ENCODE measurements around the gene PHOSPHO2. TPM values are rescaled to one million over a fixed set of nuclear protein-coding genes. Genes with fewer than 3 reads are reported as not detected.

The PHOSPHO2 gene
- total and polyA plus RNA-seq, 4 donors = 1.9 to 12.6 (median 2.8) TPM

DNA sequence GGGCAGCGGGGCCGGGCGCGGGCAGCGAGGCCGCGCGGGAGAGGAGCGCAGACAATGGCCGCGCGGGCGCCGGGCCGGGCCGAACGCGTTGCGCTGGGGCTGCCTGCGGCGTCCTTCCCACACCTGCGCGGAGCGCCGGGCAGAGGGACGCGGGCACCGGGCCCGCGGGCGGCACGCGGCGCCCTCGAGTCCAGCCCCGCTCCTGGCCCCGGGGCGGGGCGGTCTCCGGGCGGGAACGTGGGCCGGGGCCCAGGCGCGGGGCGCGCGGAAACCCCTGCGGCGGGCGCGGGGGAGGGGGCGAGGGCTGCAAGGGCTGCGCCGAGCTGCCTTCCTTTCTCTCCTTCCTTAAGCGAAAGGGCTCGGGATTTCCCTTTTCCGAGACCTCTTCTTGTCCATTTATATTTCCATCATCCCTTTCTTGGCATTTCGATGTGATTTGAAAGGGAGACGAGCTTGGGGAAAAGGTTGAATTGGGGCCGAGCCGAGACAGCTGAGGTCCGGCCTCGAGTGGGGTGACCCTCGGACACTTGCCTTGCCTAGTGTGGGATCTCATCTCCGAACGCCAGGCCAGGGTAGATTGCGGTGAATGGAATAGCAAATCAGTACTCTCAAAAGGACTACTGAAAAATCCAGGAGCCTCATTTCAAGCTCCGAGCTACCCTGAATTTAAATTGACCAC is 40.0 kb downstream of the PHOSPHO2 start:
- H3K9ac ChIP-seq (ENCODE audit: insufficient read depth in 1 of 2, low read length in 2 of 2) = peak overlapping the region; percentile 74 to 80
- TF ChIP-seq, protein P1, sequence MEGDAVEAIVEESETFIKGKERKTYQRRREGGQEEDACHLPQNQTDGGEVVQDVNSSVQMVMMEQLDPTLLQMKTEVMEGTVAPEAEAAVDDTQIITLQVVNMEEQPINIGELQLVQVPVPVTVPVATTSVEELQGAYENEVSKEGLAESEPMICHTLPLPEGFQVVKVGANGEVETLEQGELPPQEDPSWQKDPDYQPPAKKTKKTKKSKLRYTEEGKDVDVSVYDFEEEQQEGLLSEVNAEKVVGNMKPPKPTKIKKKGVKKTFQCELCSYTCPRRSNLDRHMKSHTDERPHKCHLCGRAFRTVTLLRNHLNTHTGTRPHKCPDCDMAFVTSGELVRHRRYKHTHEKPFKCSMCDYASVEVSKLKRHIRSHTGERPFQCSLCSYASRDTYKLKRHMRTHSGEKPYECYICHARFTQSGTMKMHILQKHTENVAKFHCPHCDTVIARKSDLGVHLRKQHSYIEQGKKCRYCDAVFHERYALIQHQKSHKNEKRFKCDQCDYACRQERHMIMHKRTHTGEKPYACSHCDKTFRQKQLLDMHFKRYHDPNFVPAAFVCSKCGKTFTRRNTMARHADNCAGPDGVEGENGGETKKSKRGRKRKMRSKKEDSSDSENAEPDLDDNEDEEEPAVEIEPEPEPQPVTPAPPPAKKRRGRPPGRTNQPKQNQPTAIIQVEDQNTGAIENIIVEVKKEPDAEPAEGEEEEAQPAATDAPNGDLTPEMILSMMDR (IDR thresholded peaks at IDR 0.05; ENCODE audit: control extremely low read depth, extremely low read depth) = no peak
- no peaks in the 10 kb centered on the region for H3K9me3 ChIP-seq (ENCODE audit: control insufficient read depth in 4 of 4, insufficient read depth in 3 of 4, low read length in 3 of 4)
- no peaks in the 10 kb centered on the region for H3K36me3 ChIP-seq (ENCODE audit: control insufficient read depth in 4 of 4, insufficient read depth in 4 of 4, low read length in 4 of 4)
- ATAC-seq (ENCODE audit: insufficient read depth, low FRiP score) (peak; percentile 31), DNase-seq (peak; percentile 52 to 57 (median 55))
- whole genome bisulfite sequencing, 2 donors = 2 to 5% methylated on average over 26 to 69 of the region's 69 CpGs
- H3K27me3 ChIP-seq (ENCODE audit: control insufficient read depth in 3 of 3, insufficient read depth in 3 of 3, low read length in 2 of 3) = peaks cover 0 to 7% (median 0%) of the 10 kb centered on the region in 3 donors
- peaks cover 2 to 11% (median 6%) of the 10 kb centered on the region in 5 donors for H3K4me1 ChIP-seq (ENCODE audit: control insufficient read depth in 5 of 5, insufficient read depth in 5 of 5, low read length in 5 of 5)
- peak overlapping the region; percentile 41 for H3K4me3 ChIP-seq
- H3K27ac ChIP-seq (ENCODE audit: low read depth in 1 of 2, low read length in 1 of 2) = peak overlapping the region in 1 of 2 donors; percentile 79

DNA sequence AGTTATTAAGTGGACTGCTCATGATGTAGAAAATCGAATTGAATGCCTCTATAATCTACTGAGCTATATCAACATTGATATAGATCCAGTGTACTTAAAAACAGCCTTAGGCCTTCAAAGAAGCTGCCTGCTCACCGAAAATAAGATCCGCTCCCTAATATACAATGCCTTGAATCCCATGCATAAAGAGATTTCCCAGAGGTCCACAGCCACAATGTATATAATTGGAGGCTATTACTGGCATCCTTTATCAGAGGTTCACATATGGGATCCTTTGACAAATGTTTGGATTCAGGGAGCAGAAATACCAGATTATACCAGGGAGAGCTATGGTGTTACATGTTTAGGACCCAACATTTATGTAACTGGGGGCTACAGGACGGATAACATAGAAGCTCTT is 41.4 kb downstream of the PHOSPHO2 start:
- WGBS, 2 donors = 87 to 96% methylated on average over 4 of the region's 4 CpGs
- Histone ChIP-seq H3K4me1 (ENCODE audit: control insufficient read depth in 5 of 5, insufficient read depth in 5 of 5, low read length in 5 of 5) (peaks cover 2 to 11% (median 6%) of the 10 kb centered on the region in 5 donors), H3K9ac (ENCODE audit: insufficient read depth in 1 of 2, low read length in 2 of 2) (no peak overlapping the region), H3K27me3 (ENCODE audit: control insufficient read depth in 3 of 3, insufficient read depth in 3 of 3, low read length in 2 of 3) (peaks cover 0 to 7% (median 0%) of the 10 kb centered on the region in 3 donors), H3K9me3 (ENCODE audit: control insufficient read depth in 4 of 4, insufficient read depth in 3 of 4, low read length in 3 of 4) (no peaks in the 10 kb centered on the region), H3K27ac (ENCODE audit: low read depth in 1 of 2, low read length in 1 of 2) (peak overlapping the region in 1 of 2 donors; percentile 12), H3K4me3 (no peak overlapping the region), H3K36me3 (ENCODE audit: control insufficient read depth in 4 of 4, insufficient read depth in 4 of 4, low read length in 4 of 4) (no peaks in the 10 kb centered on the region)
- ATAC-seq (ENCODE audit: insufficient read depth, low FRiP score) = no peak
- DNase-seq = no peak
- TF ChIP-seq, protein P1 (IDR thresholded peaks at IDR 0.05; ENCODE audit: control extremely low read depth, extremely low read depth) = no peak

- H3K9ac ChIP-seq (ENCODE audit: insufficient read depth in 1 of 2, low read length in 2 of 2) = no peak overlapping the region
- H3K4me1 ChIP-seq (ENCODE audit: control insufficient read depth in 5 of 5, insufficient read depth in 5 of 5, low read length in 5 of 5) = peaks cover 2 to 11% (median 6%) of the 10 kb centered on the region in 5 donors
- no peak for ATAC-seq (ENCODE audit: insufficient read depth, low FRiP score)
- TF ChIP-seq, protein P1 (IDR thresholded peaks at IDR 0.05; ENCODE audit: control extremely low read depth, extremely low read depth) = no peak
- WGBS, 2 donors = 89 to 92% methylated on average over 5 of the region's 5 CpGs
- DNase-seq = peak in 1 of 3 donors; percentile 48
- H3K9me3 ChIP-seq (ENCODE audit: control insufficient read depth in 4 of 4, insufficient read depth in 3 of 4, low read length in 3 of 4) = no peaks in the 10 kb centered on the region
- peaks cover 0 to 2% (median 0%) of the 10 kb centered on the region in 4 donors for H3K36me3 ChIP-seq (ENCODE audit: control insufficient read depth in 4 of 4, insufficient read depth in 4 of 4, low read length in 4 of 4)
- no peak overlapping the region for H3K27ac ChIP-seq (ENCODE audit: low read depth in 1 of 2, low read length in 1 of 2)
- peaks cover 0 to 2% (median 0%) of the 10 kb centered on the region in 3 donors for H3K27me3 ChIP-seq (ENCODE audit: control insufficient read depth in 3 of 3, insufficient read depth in 3 of 3, low read length in 2 of 3)
- H3K4me3 ChIP-seq = no peak overlapping the region
Observed at GRCh38 chr2:169736902-169737301, 42.6 kb downstream of the PHOSPHO2 start.
